HG03378 (cell line): ENCODE measurements around the gene DIABLO.

ENCODE experiments used
- ATAC-seq: cut with Tn5 transposase; IDR thresholded peaks from one replicate; pipeline ENCODE4 v1.9.1; 2021; ENCODE audit warnings: mild to moderate bottlenecking, moderate library complexity; ENCODE audit not compliant: unreplicated experiment

DIABLO gene

DNA sequence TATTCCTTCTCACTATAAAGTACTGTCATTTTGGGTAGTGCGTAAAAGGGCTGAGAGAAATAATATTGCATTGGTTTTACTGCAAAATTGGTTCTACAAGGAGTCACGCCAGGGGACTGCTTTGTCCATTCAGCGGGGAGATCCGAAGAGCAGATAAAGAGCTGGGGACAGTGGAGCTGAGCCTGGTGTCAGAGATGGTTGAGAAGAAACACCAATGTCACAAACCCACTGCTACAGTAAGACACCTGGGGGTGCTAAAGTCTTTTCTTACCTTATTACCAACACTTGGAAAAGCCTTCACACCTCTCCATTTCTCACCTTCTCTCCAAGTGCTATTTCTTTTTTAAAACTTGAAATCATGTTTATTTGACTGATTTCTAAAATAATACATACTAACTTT is 66.0 kb downstream of the DIABLO start:
- ATAC-seq: no peak

DNA sequence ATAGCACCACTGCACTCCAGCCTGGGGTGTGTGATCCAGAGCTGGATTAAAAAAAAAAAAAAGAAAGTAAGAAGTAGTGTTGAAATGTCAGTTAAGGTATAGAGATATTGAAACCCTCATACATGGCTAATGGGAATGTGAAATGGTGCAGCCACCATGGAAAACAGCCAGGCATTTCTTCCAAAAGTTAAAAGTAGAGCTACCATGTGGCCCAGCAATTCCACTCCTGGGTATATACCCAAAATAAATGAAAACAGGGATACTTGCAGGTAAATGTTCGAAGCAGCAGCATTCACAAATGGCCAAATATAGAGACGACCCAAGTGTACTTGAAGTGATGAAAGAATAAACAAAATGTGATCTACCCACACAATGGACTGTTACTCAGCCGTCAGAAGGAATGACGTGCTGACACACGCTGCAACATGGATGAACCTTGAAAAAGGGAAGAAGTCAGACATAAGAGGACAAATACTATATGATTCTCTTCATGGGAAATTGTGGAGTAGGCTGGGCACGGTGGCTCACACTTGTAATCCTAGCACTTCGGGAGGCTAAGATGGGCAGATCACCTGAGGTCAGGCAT is 67.1 kb downstream of the DIABLO start:
- ATAC-seq: no peak
